PC-9 (cell line): ENCODE results near the gene THOC6.

ENCODE experiments used
- CTCF ChIP-seq: fragments of 200-600 bp; sonication (generic); conservative IDR thresholded peaks from 2 replicates; pipeline ENCODE4 v1.6.1; 2017; ENCODE audit warnings: mixed run types, antibody characterized with exemption, mild to moderate bottlenecking, moderate library complexity
- EZH2 ChIP-seq: fragments of 200-600 bp; sonication (generic); IDR thresholded peaks from 2 replicates; pipeline ENCODE4 v1.8.0; 2017; ENCODE audit warnings: antibody characterized with exemption, low read depth

GRCh38 chr16:3073448-3073847 is 49.6 kb downstream of the THOC6 start:
- TF ChIP-seq CTCF (no peak), EZH2 (no peak)
